ENCODE measurements around the gene NFKB1.

DNA sequence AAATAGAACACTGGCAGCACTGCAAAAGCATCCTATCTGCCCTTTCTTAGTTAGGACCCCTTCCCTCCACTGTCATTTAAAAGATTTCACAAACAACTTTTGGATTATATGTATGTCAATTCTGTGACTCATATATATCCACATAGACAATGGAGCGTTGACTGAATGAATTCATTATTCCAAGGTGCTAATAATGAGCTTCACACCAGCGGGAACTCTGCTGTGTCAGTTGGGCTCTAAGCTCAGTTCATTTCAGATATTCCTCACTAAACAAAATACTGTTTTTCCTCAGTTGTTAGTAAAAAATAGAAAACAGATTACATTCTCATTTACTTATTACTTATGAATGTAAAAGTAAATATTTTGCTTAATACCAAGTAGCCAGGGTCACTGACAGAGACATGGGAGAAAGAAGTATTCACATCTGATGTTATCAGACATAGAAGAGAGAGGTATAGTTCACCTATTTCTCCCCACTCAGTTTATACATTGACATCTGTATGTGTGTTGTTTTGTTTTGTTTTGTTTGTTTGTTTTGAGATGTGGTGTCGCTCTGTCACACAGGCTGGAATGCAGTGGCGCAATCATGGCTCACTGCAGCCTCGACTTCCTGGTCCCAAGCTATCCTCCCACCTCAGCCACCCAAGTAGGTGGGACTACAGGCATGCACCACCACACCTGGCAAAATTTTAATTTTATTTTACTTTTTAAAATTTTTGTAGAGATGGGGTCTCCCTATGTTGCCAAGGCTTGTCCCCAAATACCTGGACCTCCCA, 10.9 kb downstream of the NFKB1 start:
- TF ChIP-seq, protein P1, sequence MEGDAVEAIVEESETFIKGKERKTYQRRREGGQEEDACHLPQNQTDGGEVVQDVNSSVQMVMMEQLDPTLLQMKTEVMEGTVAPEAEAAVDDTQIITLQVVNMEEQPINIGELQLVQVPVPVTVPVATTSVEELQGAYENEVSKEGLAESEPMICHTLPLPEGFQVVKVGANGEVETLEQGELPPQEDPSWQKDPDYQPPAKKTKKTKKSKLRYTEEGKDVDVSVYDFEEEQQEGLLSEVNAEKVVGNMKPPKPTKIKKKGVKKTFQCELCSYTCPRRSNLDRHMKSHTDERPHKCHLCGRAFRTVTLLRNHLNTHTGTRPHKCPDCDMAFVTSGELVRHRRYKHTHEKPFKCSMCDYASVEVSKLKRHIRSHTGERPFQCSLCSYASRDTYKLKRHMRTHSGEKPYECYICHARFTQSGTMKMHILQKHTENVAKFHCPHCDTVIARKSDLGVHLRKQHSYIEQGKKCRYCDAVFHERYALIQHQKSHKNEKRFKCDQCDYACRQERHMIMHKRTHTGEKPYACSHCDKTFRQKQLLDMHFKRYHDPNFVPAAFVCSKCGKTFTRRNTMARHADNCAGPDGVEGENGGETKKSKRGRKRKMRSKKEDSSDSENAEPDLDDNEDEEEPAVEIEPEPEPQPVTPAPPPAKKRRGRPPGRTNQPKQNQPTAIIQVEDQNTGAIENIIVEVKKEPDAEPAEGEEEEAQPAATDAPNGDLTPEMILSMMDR (IDR thresholded peaks at IDR 0.05 in 4 of 5, conservative IDR thresholded peaks at IDR 0.05 in 1 of 5), result no peak
- no peak for TF ChIP-seq POLR2A (IDR thresholded peaks at IDR 0.05)
